ENCODE results near the gene JARID2.

JARID2 gene

GRCh38 chr6:15382089-15382488, 136.2 kb downstream of the JARID2 start:
- DNase-seq: no peak

GRCh38 chr6:15382712-15383111, 136.8 kb downstream of the JARID2 start:
- no peak for DNase-seq

- DNase-seq: no peak
These were observed 139.0 kb downstream of the JARID2 start for GRCh38 chr6:15384901-15385300.

GRCh38 chr6:15385521-15385920, 139.7 kb downstream of the JARID2 start:
- DNase-seq: no peak

GRCh38 chr6:15386110-15386755, 140.4 kb downstream of the JARID2 start:
- DNase-seq: no peak

GRCh38 chr6:15386756-15387112, 140.9 kb downstream of the JARID2 start:
- no peak for DNase-seq

- DNase-seq: no peak
These were observed 141.2 kb downstream of the JARID2 start for GRCh38 chr6:15387118-15387517.

GRCh38 chr6:15389084-15389764, 143.4 kb downstream of the JARID2 start:
- DNase-seq: peak in 3 of 4 experiments; percentile 29 to 54 (median 46)

GRCh38 chr6:15389765-15390723, 144.2 kb downstream of the JARID2 start:
- peak in 3 of 4 experiments; percentile 33 to 46 (median 36) for DNase-seq

- DNase-seq: no peak
These were observed 145.6 kb downstream of the JARID2 start for GRCh38 chr6:15391500-15391899.

- DNase-seq: no peak
These were observed 146.3 kb downstream of the JARID2 start for GRCh38 chr6:15392182-15392581.

- no peak for DNase-seq
These were observed 147.7 kb downstream of the JARID2 start for GRCh38 chr6:15393605-15394004.

- DNase-seq: no peak
These were observed 149.2 kb downstream of the JARID2 start for GRCh38 chr6:15395087-15395486.

GRCh38 chr6:15396808-15397207, 150.9 kb downstream of the JARID2 start:
- DNase-seq: no peak

GRCh38 chr6:15398633-15399275, 152.9 kb downstream of the JARID2 start:
- peak in 2 of 4 experiments; percentile 41 to 45 for DNase-seq

- DNase-seq: no peak
These were observed 154.0 kb downstream of the JARID2 start for GRCh38 chr6:15399641-15400470.

- peak in 3 of 4 experiments; percentile 41 to 62 (median 42) for DNase-seq
These were observed 154.7 kb downstream of the JARID2 start for GRCh38 chr6:15400572-15401004.

GRCh38 chr6:15401120-15401519, 155.3 kb downstream of the JARID2 start:
- no peak for DNase-seq

GRCh38 chr6:15401769-15402250, 155.9 kb downstream of the JARID2 start:
- DNase-seq: peak in 2 of 4 experiments; percentile 38 to 39

GRCh38 chr6:15402406-15403045, 156.7 kb downstream of the JARID2 start:
- DNase-seq: peak; percentile 35 to 69 (median 48)
